PC-3 (cell line): Measurements from ENCODE around the gene MARK3. TPM values are rescaled to one million over a fixed set of nuclear protein-coding genes. Genes with fewer than 3 reads are reported as not detected.

Experiments used
- ATAC-seq: fragments of 200-7000 bp; cut with Tn5 transposase; 2 replicates; pipeline ENCODE4 v1.9.1; 2020; ENCODE audit warnings: mild to moderate bottlenecking, moderate library complexity
- BruUV-seq: library from RNA; stranded (reverse); fragments of 400-500 nt; replicated peaks from 2 replicates; lab custom pipeline; 2021; lab: Mats Ljungman, UMichigan
- CTCF ChIA-PET: fragments of 300-600 bp; sonication (Branson Sonifier 250); formaldehyde crosslinking; loops from one replicate; lab custom pipeline; 2022; ENCODE audit warnings: antibody characterized with exemption; lab: Charles Lee
- POLR2A ChIA-PET: fragments of 300-600 bp; sonication (Branson Sonifier 250); formaldehyde crosslinking; loops from one replicate; lab custom pipeline; 2022; ENCODE audit warnings: antibody characterized with exemption; ENCODE audit not compliant: unreplicated experiment; lab: Charles Lee
- DNase-seq: peaks from one replicate; pipeline ENCODE4 v3.0.0-alpha.2; 2015
- H2AFZ ChIP-seq: fragments of 300-600 bp; sonication (generic); 2 replicates; pipeline ENCODE4 v1.6.0; 2016; ENCODE audit warnings: antibody characterized with exemption, low read length
- H3F3A ChIP-seq: fragments of 300-600 bp; sonication (generic); one replicate; pipeline ENCODE4 v1.6.0; 2017; ENCODE audit warnings: antibody characterized with exemption, low read length, control low read depth, mild to moderate bottlenecking; ENCODE audit not compliant: unreplicated experiment
- H3K27ac ChIP-seq: fragments of 300-600 bp; sonication (generic); 2 replicates; pipeline ENCODE4 v1.5.1; 2016; ENCODE audit warnings: mild to moderate bottlenecking, low read length
- H3K27me3 ChIP-seq: fragments of 300-600 bp; sonication (generic); 2 replicates; pipeline ENCODE4 v1.6.1; 2016; ENCODE audit warnings: low read length, mixed read lengths
- H3K36me3 ChIP-seq: fragments of 300-600 bp; sonication (generic); 2 replicates; pipeline ENCODE4 v1.6.1; 2016; ENCODE audit warnings: low read depth, mixed run types, low read length, mixed read lengths
- H3K4me1 ChIP-seq: fragments of 300-600 bp; sonication (generic); 2 replicates; pipeline ENCODE4 v1.5.1; 2016; ENCODE audit warnings: low read length; ENCODE audit not compliant: insufficient read depth
- H3K4me2 ChIP-seq: fragments of 300-600 bp; sonication (generic); 2 replicates; pipeline ENCODE4 v1.6.0; 2016; ENCODE audit warnings: low read length
- H3K4me3 ChIP-seq: fragments of 300-600 bp; sonication (generic); 2 replicates; pipeline ENCODE4 v1.5.1; 2016; ENCODE audit warnings: mild to moderate bottlenecking, low read length, mixed read lengths
- H3K79me2 ChIP-seq: fragments of 300-600 bp; sonication (generic); 2 replicates; pipeline ENCODE4 v1.6.1; 2017; ENCODE audit warnings: low read length, mixed read lengths
- H3K9ac ChIP-seq: fragments of 300-600 bp; sonication (generic); 2 replicates; pipeline ENCODE4 v1.6.0; 2016; ENCODE audit warnings: mild to moderate bottlenecking, low read length
- H3K9me2 ChIP-seq: fragments of 300-600 bp; sonication (generic); replicated peaks from 2 replicates; pipeline ENCODE4 v1.6.1; 2016; ENCODE audit warnings: mixed run types, low read length, mixed read lengths
- H3K9me3 ChIP-seq: fragments of 300-600 bp; sonication (generic); 2 replicates; pipeline ENCODE4 v1.6.1; 2016; ENCODE audit warnings: low read length, mixed read lengths
- H4K20me1 ChIP-seq: fragments of 300-600 bp; sonication (generic); 2 replicates; pipeline ENCODE4 v1.6.1; 2016; ENCODE audit warnings: low read length, mixed read lengths
- CTCF ChIP-seq: fragments of 300-600 bp; sonication (generic); conservative IDR thresholded peaks from 2 replicates; pipeline ENCODE4 v1.5.1; 2017; ENCODE audit warnings: antibody characterized with exemption, low read depth, mild to moderate bottlenecking, low read length
- EZH2 ChIP-seq: fragments of 300-600 bp; sonication (generic); IDR thresholded peaks from one replicate; pipeline ENCODE4 v1.6.1; 2017; ENCODE audit warnings: antibody characterized with exemption, mild to moderate bottlenecking, low read length; ENCODE audit not compliant: unreplicated experiment
- EZH2phosphoT487 ChIP-seq: fragments of 300-600 bp; sonication (generic); IDR thresholded peaks from 2 replicates; pipeline ENCODE4 v1.6.1; 2018; ENCODE audit warnings: mild to moderate bottlenecking, antibody characterized with exemption, low read length, borderline replicate concordance
- intact Hi-C: fragments of 100-400 bp; cut with micrococcal nuclease; formaldehyde crosslinking; loops from 2 replicates; pipeline ENCODE4 v1.9.0; 2023
- total RNA-seq: library from RNA; depleted of rRNA; stranded (reverse); fragments of >200 nt; gene quantifications from 2 replicates; pipeline ENCODE4 v1.2.3, GENCODE V29; 2014

MARK3 gene
- total RNA-seq, 1 experiment from 2014 or later: 69.9 TPM

DNA sequence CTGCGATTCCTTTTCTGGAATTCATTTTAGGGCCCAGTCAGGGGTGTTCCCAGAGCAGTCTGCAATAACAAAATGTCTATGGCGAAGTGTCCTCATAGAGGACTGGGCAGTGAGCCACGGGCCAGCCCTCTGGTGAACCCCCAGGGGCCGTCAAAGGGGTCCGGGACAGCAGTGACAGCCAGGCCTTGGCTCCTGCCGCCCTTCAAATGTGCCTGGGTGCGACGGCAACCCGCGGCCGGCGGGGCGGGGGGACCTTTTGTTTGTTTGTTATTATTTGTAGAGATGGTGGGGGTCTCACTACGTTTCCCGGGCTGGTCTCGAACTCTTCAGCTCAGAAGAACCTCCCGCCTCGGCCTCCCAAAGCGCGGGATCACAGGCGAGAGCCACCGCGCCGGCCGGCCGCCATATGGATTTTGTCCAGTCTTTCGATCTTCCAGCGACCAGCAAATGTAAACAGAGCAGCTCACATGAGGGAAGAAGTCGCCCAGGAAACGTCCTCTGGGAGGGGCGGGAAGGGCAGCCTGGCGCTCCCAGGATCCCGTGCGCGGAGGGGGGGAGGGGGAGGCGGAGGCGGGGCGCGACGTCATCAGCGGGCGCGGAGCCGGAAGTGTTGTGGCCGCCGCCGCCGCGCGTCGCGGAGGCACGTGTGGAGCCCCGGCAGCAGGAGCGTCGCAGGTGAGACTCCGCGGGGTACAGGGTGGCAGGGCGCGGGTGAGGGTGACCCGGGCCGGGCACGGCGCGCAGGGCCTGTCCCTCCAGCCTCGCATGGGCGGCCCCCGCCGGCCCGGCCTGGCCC is 143.6 kb downstream of the MARK3 start, which contains the start of gene TRMT61A:
Gene TRMT61A (plus strand): TSS at position 610 of the 796 bp plus-strand sequence. CDS start 783 bp downstream, outside the sequence.
- H2AFZ ChIP-seq: peak within 1 kb of the TSS; percentile 80
- peak within 1 kb of the TSS; percentile 97 for H3K9ac ChIP-seq
- BruUV-seq: TSS peak; percentile 94

GRCh38 chr14:103529383-103530365 is 144.5 kb downstream of the MARK3 start:
- Histone ChIP-seq H3K4me3 (peak overlapping the region; percentile 94), H3K9me2 (no peaks in the 10 kb centered on the region), H2AFZ (peak overlapping the region; percentile 66; the same call in 1 of the 2 replicates), H3K4me2 (peak overlapping the region; percentile 96), H3K4me1 (peaks cover 22% of the 10 kb centered on the region), H3K79me2 (peaks cover 41% of the 10 kb centered on the region), H3K9ac (peak overlapping the region; percentile 97), H3F3A (no peaks in the 10 kb centered on the region), H3K27me3 (no peaks in the 10 kb centered on the region), H3K36me3 (peaks cover 4% of the 10 kb centered on the region; the same call in 1 of the 2 replicates), H3K9me3 (no peaks in the 10 kb centered on the region), H3K27ac (peak overlapping the region; percentile 64), H4K20me1 (peaks cover 8% of the 10 kb centered on the region; the same call in 1 of the 2 replicates)
- ChIA-PET CTCF (no interaction called here), POLR2A (interaction anchor here (1.9 kb wide), 1 partner anchor 11 kb away, joined by 9 read pairs; no protein-coding TSS in a partner anchor)
- intact Hi-C loops: no loop called here
- TSS peak; percentile 52 for BruUV-seq
- TF ChIP-seq EZH2phosphoT487 (no peak), EZH2 (no peak)
- ATAC-seq (no peak), DNase-seq (no peak)

More for the DNA sequence above, 143.6 kb downstream of the MARK3 start, which contains the start of gene TRMT61A:
- no peak for TF ChIP-seq EZH2
- TF ChIP-seq CTCF: no peak
- no peak for TF ChIP-seq EZH2phosphoT487
- Histone ChIP-seq H3K27ac (peak within 1 kb of the TSS; percentile 64), H3K79me2 (peaks cover 41% of the 10 kb centered on the region), H3K27me3 (no peaks in the 10 kb centered on the region), H3K9me3 (no peaks in the 10 kb centered on the region), H4K20me1 (peaks cover 8% of the 10 kb centered on the region; the same call in 1 of the 2 replicates), H3K4me2 (peak within 1 kb of the TSS; percentile 96), H3K36me3 (peaks cover 4% of the 10 kb centered on the region; the same call in 1 of the 2 replicates), H3K4me3 (peak within 1 kb of the TSS; percentile 94), H3K4me1 (peaks cover 22% of the 10 kb centered on the region), H3F3A (no peaks in the 10 kb centered on the region), H3K9me2 (no peaks in the 10 kb centered on the region)
- peak; percentile 85 for DNase-seq
- intact Hi-C loops: no loop called here
- ChIA-PET CTCF (interaction anchor here (0.5 to 0.6 kb wide), 2 partner anchors 144 to 149 kb away, joined by 3 read pairs; partner anchors contain the start of gene MARK3), POLR2A (interaction anchor here (0.7 to 1.9 kb wide), 2 partner anchors 12 to 156 kb away, joined by 3 to 9 read pairs; no protein-coding TSS in a partner anchor)
- ATAC-seq: peak; percentile 86

- H3K9me3 ChIP-seq: no peaks in the 10 kb centered on the region
- TF ChIP-seq EZH2phosphoT487: no peak
- TF ChIP-seq CTCF: no peak
- no peak for TF ChIP-seq EZH2
- no peak overlapping the region for H3K9ac ChIP-seq
- no peaks in the 10 kb centered on the region for H3K27me3 ChIP-seq
- H3K4me2 ChIP-seq: peak overlapping the region; percentile 96
- peaks cover 22% of the 10 kb centered on the region for H3K4me1 ChIP-seq
- no peak overlapping the region for H3K27ac ChIP-seq
- ATAC-seq (no peak), DNase-seq (peak; percentile 32)
- H3F3A ChIP-seq: no peaks in the 10 kb centered on the region
- peaks cover 8% of the 10 kb centered on the region; the same call in 1 of the 2 replicates for H4K20me1 ChIP-seq
- intact Hi-C loops: no loop called here
- POLR2A ChIA-PET: no interaction called here
- CTCF ChIA-PET: no interaction called here
- no peaks in the 10 kb centered on the region for H3K9me2 ChIP-seq
- H2AFZ ChIP-seq: no peak overlapping the region
- BruUV-seq: no TSS peak
- H3K79me2 ChIP-seq: peaks cover 41% of the 10 kb centered on the region
- peak overlapping the region; percentile 94 for H3K4me3 ChIP-seq
- H3K36me3 ChIP-seq: peaks cover 4% of the 10 kb centered on the region; the same call in 1 of the 2 replicates
Measured at GRCh38 chr14:103530390-103530789, 145.2 kb downstream of the MARK3 start.
